K562 (cell line): ENCODE measurements around the gene ADK. TPM values are rescaled to one million over a fixed set of nuclear protein-coding genes. Genes with fewer than 3 reads are reported as not detected.

ENCODE experiments used
- ATAC-seq: fragments of 200-7000 bp; cut with Tn5 transposase; 3 replicates; pipeline ENCODE4 v1.9.1; 2020; ENCODE audit warnings: moderate library complexity
- BruUV-seq: library from RNA; stranded (reverse); fragments of 400-500 nt; replicated peaks from 2 replicates; lab custom pipeline; 2021; lab: Mats Ljungman, UMichigan
- CTCF ChIA-PET: fragments of 300-600 bp; formaldehyde crosslinking; extraction: SDS; loops from one replicate; lab custom pipeline; 2021; ENCODE audit warnings: low intra/inter-chr PET ratio; lab: Yijun Ruan, JAX
- POLR2A ChIA-PET: fragments of 300-600, 350-650 bp; sonication (Branson Sonifier 250); formaldehyde crosslinking; extraction: SDS; loops from one replicate; lab custom pipeline; 2021; ENCODE audit warnings: antibody characterized with exemption, inconsistent platforms; lab: Yijun Ruan, JAX
- DNase-seq, 4 experiments: peaks; one replicate each; pipeline versions ENCODE4 v3.0.0 to v3.0.0-alpha.2; 2011 to 2018; ENCODE audit warnings: low spot score in 3 of 4, mixed read lengths in 3 of 4; ENCODE audit errors: extremely low read depth in 1 of 4
- FAIRE-seq: peaks from 2 replicates; lab custom pipeline; 2011; peaks lifted over from hg19 to GRCh38; lab: Jason Lieb, UNC
- H2AFZ ChIP-seq: 2 replicates; pipeline ENCODE4 v1.6.0; 2011; ENCODE audit warnings: low read depth, low read length, control low read depth, inconsistent platforms
- H3K27ac ChIP-seq: fragments of 200-600 bp; 3 replicates; pipeline ENCODE4 v1.8.0; 2011; ENCODE audit warnings: low read depth, mild to moderate bottlenecking, control low read depth, inconsistent platforms, low read length, moderate library complexity, mixed read lengths; ENCODE audit errors: extremely low read depth
- H3K27me3 ChIP-seq, 2 experiments: fragments of 300-600 bp in 1 of 2; 2 replicates in 1 of 2; 3 replicates in 1 of 2; pipeline versions ENCODE4 v1.6.0 to v1.8.0; 2011; ENCODE audit warnings: inconsistent platforms in 2 of 2, low read length in 2 of 2, mild to moderate bottlenecking in 1 of 2, mixed read lengths in 1 of 2, moderate library complexity in 1 of 2; ENCODE audit not compliant: control insufficient read depth in 2 of 2, insufficient read depth in 2 of 2
- H3K36me3 ChIP-seq: fragments of 300-600 bp; 3 replicates; pipeline ENCODE4 v1.8.0; 2011; ENCODE audit warnings: mild to moderate bottlenecking, low read length, inconsistent platforms; ENCODE audit not compliant: control insufficient read depth, insufficient read depth
- H3K4me1 ChIP-seq, 2 experiments: fragments of 200-600 bp in 1 of 2; replicated peaks in 1 of 2; 2 replicates in 1 of 2; 3 replicates in 1 of 2; pipeline versions ENCODE4 v1.5.1 to v1.8.0; 2011; ENCODE audit warnings: inconsistent platforms in 2 of 2, low read length in 2 of 2, mild to moderate bottlenecking in 1 of 2, mixed read lengths in 1 of 2, moderate library complexity in 1 of 2; ENCODE audit not compliant: control insufficient read depth in 2 of 2, insufficient read depth in 2 of 2
- H3K4me2 ChIP-seq: 2 replicates; pipeline ENCODE4 v1.6.1; 2011; ENCODE audit warnings: low read length, control low read depth, inconsistent platforms, mixed read lengths; ENCODE audit not compliant: insufficient read depth
- H3K4me3 ChIP-seq: fragments of 200-600 bp; sonication (generic), shearing (Covaris generic); 2 replicates; pipeline ENCODE4 v1.5.1; 2016; ENCODE audit warnings: control low read depth, inconsistent platforms
- H3K79me2 ChIP-seq: fragments of 200-600 bp; 3 replicates; pipeline ENCODE4 v1.8.0; 2011; ENCODE audit warnings: low read length, inconsistent platforms; ENCODE audit not compliant: control insufficient read depth, insufficient read depth
- H3K9ac ChIP-seq, 2 experiments: 2 replicates each; pipeline versions ENCODE4 v1.6.0 to v1.6.1; 2011; ENCODE audit warnings: low read depth in 2 of 2, low read length in 2 of 2, control low read depth in 1 of 2, inconsistent platforms in 1 of 2, mild to moderate bottlenecking in 1 of 2, mixed read lengths in 1 of 2; ENCODE audit not compliant: insufficient read depth in 1 of 2
- H3K9me1 ChIP-seq: one replicate; pipeline ENCODE4 v1.6.0; 2011; ENCODE audit warnings: inconsistent platforms, mild to moderate bottlenecking, low read length, moderate library complexity; ENCODE audit not compliant: control insufficient read depth, insufficient read depth
- H3K9me3 ChIP-seq: replicated peaks from 2 replicates; pipeline ENCODE4 v1.5.1; 2011; ENCODE audit warnings: low read depth, low read length, inconsistent platforms; ENCODE audit not compliant: control insufficient read depth, insufficient read depth
- H4K20me1 ChIP-seq: replicated peaks from 2 replicates; pipeline ENCODE4 v1.6.1; 2011; ENCODE audit warnings: low read length, inconsistent platforms, mixed read lengths; ENCODE audit not compliant: control insufficient read depth, insufficient read depth
- GTF2A2 ChIP-seq: IDR thresholded peaks from 2 replicates; pipeline ENCODE4 v1.6.1; 2016; ENCODE audit warnings: mild to moderate bottlenecking, missing genetic modification characterization, missing compliant biosample characterization
- KDM5B ChIP-seq: fragments of 200-600 bp; sonication (generic); IDR thresholded peaks from 2 replicates; pipeline ENCODE4 v1.6.1; 2012; ENCODE audit warnings: low read depth, mild to moderate bottlenecking, moderate library complexity, low read length, control low read depth, inconsistent platforms; ENCODE audit not compliant: insufficient replicate concordance
- KLF16 ChIP-seq: IDR thresholded peaks from 2 replicates; pipeline ENCODE4 v1.6.1; 2016; ENCODE audit warnings: antibody characterized with exemption
- MAFG ChIP-seq: fragments of 450-650 bp; conservative IDR thresholded peaks from 2 replicates; pipeline ENCODE4 v1.6.1; 2016; ENCODE audit warnings: missing genetic modification characterization, missing compliant biosample characterization
- MEF2D ChIP-seq: conservative IDR thresholded peaks from 2 replicates; pipeline ENCODE4 v1.6.1; 2016; ENCODE audit warnings: low read depth, missing genetic modification characterization, missing compliant biosample characterization
- MIER1 ChIP-seq: fragments of 450-650 bp; IDR thresholded peaks from 2 replicates; pipeline ENCODE4 v1.6.1; 2016; ENCODE audit warnings: antibody characterized with exemption, mild to moderate bottlenecking, low read depth
- NR1H2 ChIP-seq: sonication (generic); formaldehyde crosslinking; IDR thresholded peaks from 2 replicates; pipeline ENCODE4 v1.4.0; 2020; ENCODE audit warnings: mild to moderate bottlenecking, missing genetic modification reagents
- OTX1 ChIP-seq: fragments of 450-650 bp; formaldehyde crosslinking; IDR thresholded peaks from 2 replicates; pipeline ENCODE4 v1.4.0; 2022; ENCODE audit warnings: mild to moderate bottlenecking
- PCBP2 ChIP-seq: fragments of 200-400 bp; formaldehyde crosslinking; IDR thresholded peaks from 2 replicates; pipeline ENCODE4 v1.6.1; 2018; ENCODE audit warnings: low read length, low read depth, mild to moderate bottlenecking, moderate library complexity; ENCODE audit not compliant: poor library complexity, severe bottlenecking
- PHTF2 ChIP-seq: fragments of 250-450 bp; sonication (Bioruptor Pico); IDR thresholded peaks from 2 replicates; pipeline ENCODE4 v1.5.0; 2021; ENCODE audit warnings: mild to moderate bottlenecking
- RBFOX2 ChIP-seq: fragments of 200-400 bp; formaldehyde crosslinking; IDR thresholded peaks from 2 replicates; pipeline ENCODE4 v1.6.1; 2017; ENCODE audit warnings: low read depth, mild to moderate bottlenecking, low read length, moderate library complexity
- RFX7 ChIP-seq: fragments of 250-450 bp; sonication (Bioruptor Pico); IDR thresholded peaks from 2 replicates; pipeline ENCODE4 v1.5.1; 2021; ENCODE audit warnings: mild to moderate bottlenecking
- RHOXF2B ChIP-seq: fragments of 250-450 bp; sonication (Bioruptor Pico); conservative IDR thresholded peaks from 2 replicates; pipeline ENCODE4 v1.5.1; 2021
- RNF2 ChIP-seq: sonication (generic); IDR thresholded peaks from 2 replicates; pipeline ENCODE4 v1.6.1; 2016
- XRCC3 ChIP-seq: fragments of 450-650 bp; IDR thresholded peaks from 2 replicates; pipeline ENCODE4 v1.6.1; 2017; ENCODE audit warnings: mild to moderate bottlenecking, moderate library complexity
- ZFP1 ChIP-seq: fragments of 450-650 bp; formaldehyde crosslinking; IDR thresholded peaks from 2 replicates; pipeline ENCODE4 v1.4.0; 2020; ENCODE audit warnings: mild to moderate bottlenecking, mixed read lengths
- ZNF184 ChIP-seq: sonication (generic); formaldehyde crosslinking; IDR thresholded peaks from 2 replicates; pipeline ENCODE4 v1.5.0; 2020; ENCODE audit warnings: missing genetic modification reagents
- WGBS: fragments of 100-300 bp; shearing (Covaris generic); methylation state at CpG from one replicate; pipeline ENCODE4 v1.1.6; 2016; ENCODE audit warnings: low coverage, mixed read lengths; ENCODE audit not compliant: insufficient coverage; ENCODE audit errors: missing lambda C conversion rate; 5-methylcytosine and 5-hydroxymethylcytosine counted together
- in situ Hi-C: fragments of 300-500 bp; cut with MboI; formaldehyde crosslinking; loops from 4 replicates; pipeline ENCODE4 v1.15.0; 2018; ENCODE audit warnings: inconsistent platforms, mixed read lengths
- intact Hi-C: fragments of 100-400 bp; cut with micrococcal nuclease; formaldehyde crosslinking; loops from 2 replicates; pipeline ENCODE4 v1.14.2; 2022
- polyA plus RNA-seq, 8 experiments: library from polyadenylated mRNA; depleted of rRNA in 4 of 8; stranded (reverse) in 5 of 8; unstranded in 3 of 8; fragments of >200 nt; fragmentation: Nextera tagmentation in 2 of 8; fragmentation: Illumina TruSeq in 1 of 8; extraction: Ambion mirVana in 2 of 8; extraction: Trizol in 1 of 8; gene quantifications; 2 replicates each; pipeline versions ENCODE4 v1.2.1 to v1.2.3, GENCODE V29; 2011 to 2014; ENCODE audit warnings: inconsistent platforms in 1 of 8, missing spikeins in 1 of 8
- total RNA-seq, 7 experiments: library from RNA; depleted of rRNA in 6 of 7; stranded (reverse); fragments of >200 nt in 6 of 7; fragmentation: Illumina TruSeq in 2 of 7; extraction: Trizol in 2 of 7; gene quantifications; 2 replicates each; pipeline versions ENCODE4 v1.2.1 to v1.2.3, GENCODE V29; 2011 to 2021; ENCODE audit warnings: low replicate concordance in 1 of 7
- TF ChIP-seq, protein P1 (sequence below): fragments of 450-650 bp; IDR thresholded peaks from 2 replicates; pipeline ENCODE4 v1.7.1; 2018; ENCODE audit warnings: mild to moderate bottlenecking, low read depth; ENCODE audit not compliant: partially characterized antibody

Gene ADK
- total and polyA plus RNA-seq, 9 of the 15 experiments (the other 6 are each of a cell fraction or from before 2014, with no cell fraction given): 54.2 to 97.8 (median 73.6) TPM

DNA sequence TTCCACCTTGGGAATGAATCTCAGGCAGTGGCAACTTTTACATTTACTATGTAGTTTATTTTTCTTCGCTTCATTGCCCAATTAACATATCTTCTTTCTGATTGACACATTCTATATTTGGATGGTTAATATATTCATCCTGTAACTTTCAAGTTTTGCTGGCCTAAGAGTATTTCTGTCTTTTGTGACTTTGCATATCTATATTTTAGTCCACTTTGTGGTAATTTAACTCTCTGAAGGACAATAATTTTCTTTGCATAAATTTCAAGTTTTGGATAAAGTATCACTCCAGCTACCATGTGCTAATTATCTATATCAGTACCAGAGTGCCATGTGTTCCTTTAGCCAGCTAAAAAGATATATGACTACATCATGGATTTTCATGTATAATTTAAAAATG is 523.9 kb downstream of the ADK start:
- intact Hi-C loops (no loop called here), in situ Hi-C loops (no loop called here)
- Histone ChIP-seq H2AFZ (no peak overlapping the region), H3K4me3 (no peak overlapping the region), H3K9me3 (no peaks in the 10 kb centered on the region), H3K9me1 (no peaks in the 10 kb centered on the region), H3K4me1 (no peaks in the 10 kb centered on the region), H3K36me3 (peaks cover 19% of the 10 kb centered on the region; the same call in 2 of the 3 replicates), H4K20me1 (no peaks in the 10 kb centered on the region), H3K27ac (no peak overlapping the region), H3K79me2 (no peaks in the 10 kb centered on the region), H3K4me2 (no peak overlapping the region), H3K27me3 (no peaks in the 10 kb centered on the region), H3K9ac (no peak overlapping the region)
- WGBS: 94% methylated on average over 1 of the region's 1 CpG
- DNase-seq: no peak
- ChIA-PET CTCF (no interaction called here), POLR2A (interaction anchor here (1.0 kb wide), 1 partner anchor 8 kb away, joined by 3 read pairs; no protein-coding TSS in a partner anchor)
- TF ChIP-seq RFX7 (CRISPR knock-in tag) (no peak), RNF2 (no peak), MEF2D (no peak), GTF2A2 (tag) (no peak), PHTF2 (CRISPR knock-in tag) (no peak), ZNF184 (CRISPR knock-in tag) (no peak), RHOXF2B (no peak), ZFP1 (no peak), XRCC3 (no peak), KLF16 (no peak), RBFOX2 (no peak), NR1H2 (CRISPR knock-in tag) (no peak), MIER1 (no peak), MAFG (tag) (no peak), PCBP2 (no peak), KDM5B (no peak), OTX1 (CRISPR knock-in tag) (no peak)
- TF ChIP-seq, protein P1, sequence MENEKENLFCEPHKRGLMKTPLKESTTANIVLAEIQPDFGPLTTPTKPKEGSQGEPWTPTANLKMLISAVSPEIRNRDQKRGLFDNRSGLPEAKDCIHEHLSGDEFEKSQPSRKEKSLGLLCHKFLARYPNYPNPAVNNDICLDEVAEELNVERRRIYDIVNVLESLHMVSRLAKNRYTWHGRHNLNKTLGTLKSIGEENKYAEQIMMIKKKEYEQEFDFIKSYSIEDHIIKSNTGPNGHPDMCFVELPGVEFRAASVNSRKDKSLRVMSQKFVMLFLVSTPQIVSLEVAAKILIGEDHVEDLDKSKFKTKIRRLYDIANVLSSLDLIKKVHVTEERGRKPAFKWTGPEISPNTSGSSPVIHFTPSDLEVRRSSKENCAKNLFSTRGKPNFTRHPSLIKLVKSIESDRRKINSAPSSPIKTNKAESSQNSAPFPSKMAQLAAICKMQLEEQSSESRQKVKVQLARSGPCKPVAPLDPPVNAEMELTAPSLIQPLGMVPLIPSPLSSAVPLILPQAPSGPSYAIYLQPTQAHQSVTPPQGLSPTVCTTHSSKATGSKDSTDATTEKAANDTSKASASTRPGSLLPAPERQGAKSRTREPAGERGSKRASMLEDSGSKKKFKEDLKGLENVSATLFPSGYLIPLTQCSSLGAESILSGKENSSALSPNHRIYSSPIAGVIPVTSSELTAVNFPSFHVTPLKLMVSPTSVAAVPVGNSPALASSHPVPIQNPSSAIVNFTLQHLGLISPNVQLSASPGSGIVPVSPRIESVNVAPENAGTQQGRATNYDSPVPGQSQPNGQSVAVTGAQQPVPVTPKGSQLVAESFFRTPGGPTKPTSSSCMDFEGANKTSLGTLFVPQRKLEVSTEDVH: no peak
- no TSS peak for BruUV-seq
- FAIRE-seq: no peak
- ATAC-seq: no peak
